Esophagus squamous epithelium (tissue), 4 donors: Measurements from ENCODE around the gene PSMC6.

Source experiments
- POLR2A ChIP-seq, 4 donors: fragments of 450-650 bp; IDR thresholded peaks; one replicate each; pipeline ENCODE4 v1.6.1; 2017; ENCODE audit warnings: antibody characterized with exemption in 4 of 4, mild to moderate bottlenecking in 4 of 4, moderate library complexity in 3 of 4
- TF ChIP-seq, protein P1 (sequence below), 6 experiments: fragments of 450-650 bp in 4 of 6; fragments of 200-600 bp in 2 of 6; sonication (generic) in 2 of 6; IDR thresholded peaks; one replicate each; pipeline ENCODE4 v1.5.1; 2016 to 2019; ENCODE audit warnings: antibody characterized with exemption in 6 of 6, mild to moderate bottlenecking in 4 of 6, moderate library complexity in 4 of 6

- TF ChIP-seq, protein P1, sequence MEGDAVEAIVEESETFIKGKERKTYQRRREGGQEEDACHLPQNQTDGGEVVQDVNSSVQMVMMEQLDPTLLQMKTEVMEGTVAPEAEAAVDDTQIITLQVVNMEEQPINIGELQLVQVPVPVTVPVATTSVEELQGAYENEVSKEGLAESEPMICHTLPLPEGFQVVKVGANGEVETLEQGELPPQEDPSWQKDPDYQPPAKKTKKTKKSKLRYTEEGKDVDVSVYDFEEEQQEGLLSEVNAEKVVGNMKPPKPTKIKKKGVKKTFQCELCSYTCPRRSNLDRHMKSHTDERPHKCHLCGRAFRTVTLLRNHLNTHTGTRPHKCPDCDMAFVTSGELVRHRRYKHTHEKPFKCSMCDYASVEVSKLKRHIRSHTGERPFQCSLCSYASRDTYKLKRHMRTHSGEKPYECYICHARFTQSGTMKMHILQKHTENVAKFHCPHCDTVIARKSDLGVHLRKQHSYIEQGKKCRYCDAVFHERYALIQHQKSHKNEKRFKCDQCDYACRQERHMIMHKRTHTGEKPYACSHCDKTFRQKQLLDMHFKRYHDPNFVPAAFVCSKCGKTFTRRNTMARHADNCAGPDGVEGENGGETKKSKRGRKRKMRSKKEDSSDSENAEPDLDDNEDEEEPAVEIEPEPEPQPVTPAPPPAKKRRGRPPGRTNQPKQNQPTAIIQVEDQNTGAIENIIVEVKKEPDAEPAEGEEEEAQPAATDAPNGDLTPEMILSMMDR (IDR thresholded peaks at IDR 0.05): no peak
- TF ChIP-seq POLR2A (IDR thresholded peaks at IDR 0.05): no peak
These were observed 714 bp upstream of the PSMC6 start for GRCh38 chr14:52706286-52706685.
